ENCODE results near the gene RPL9. TPM values are rescaled to one million over a fixed set of nuclear protein-coding genes. Genes with fewer than 3 reads are reported as not detected.
A peak's percentile ranks its signal among the peaks of the same experiment; 100 is the strongest.
"Not testable (repeated sequence)": the region's sequence is repeated elsewhere in the genome, so short reads cannot be mapped to it uniquely, and the experiment has no call there.

The RPL9 gene
- total RNA-seq (ENCODE audit: unreplicated experiment): 1,562 TPM
- long read RNA-seq, transcript RPL9-203 (7 exons, 1,127 nt): minor isoform, 23 of 784 reads
- long read RNA-seq, transcript RPL9-214 (8 exons, 2,354 nt): major isoform, 711 of 784 reads
- long read RNA-seq, partial matches to known transcripts: 5 of 784 reads
- long read RNA-seq, other reads (novel, unspliced or antisense): 43 of 784 reads

- peaks cover 6% of the 10 kb centered on the region for H3K27me3 Mint-ChIP-seq (ENCODE audit: unreplicated experiment)
- H3K27ac Mint-ChIP-seq (ENCODE audit: unreplicated experiment): peak within 1 kb of the TSS; percentile 99
- peak; percentile 88 for DNase-seq (ENCODE audit: low spot score)
- TF ChIP-seq, protein P1, sequence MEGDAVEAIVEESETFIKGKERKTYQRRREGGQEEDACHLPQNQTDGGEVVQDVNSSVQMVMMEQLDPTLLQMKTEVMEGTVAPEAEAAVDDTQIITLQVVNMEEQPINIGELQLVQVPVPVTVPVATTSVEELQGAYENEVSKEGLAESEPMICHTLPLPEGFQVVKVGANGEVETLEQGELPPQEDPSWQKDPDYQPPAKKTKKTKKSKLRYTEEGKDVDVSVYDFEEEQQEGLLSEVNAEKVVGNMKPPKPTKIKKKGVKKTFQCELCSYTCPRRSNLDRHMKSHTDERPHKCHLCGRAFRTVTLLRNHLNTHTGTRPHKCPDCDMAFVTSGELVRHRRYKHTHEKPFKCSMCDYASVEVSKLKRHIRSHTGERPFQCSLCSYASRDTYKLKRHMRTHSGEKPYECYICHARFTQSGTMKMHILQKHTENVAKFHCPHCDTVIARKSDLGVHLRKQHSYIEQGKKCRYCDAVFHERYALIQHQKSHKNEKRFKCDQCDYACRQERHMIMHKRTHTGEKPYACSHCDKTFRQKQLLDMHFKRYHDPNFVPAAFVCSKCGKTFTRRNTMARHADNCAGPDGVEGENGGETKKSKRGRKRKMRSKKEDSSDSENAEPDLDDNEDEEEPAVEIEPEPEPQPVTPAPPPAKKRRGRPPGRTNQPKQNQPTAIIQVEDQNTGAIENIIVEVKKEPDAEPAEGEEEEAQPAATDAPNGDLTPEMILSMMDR (IDR thresholded peaks at IDR 0.05; ENCODE audit: unreplicated experiment): no peak
- peaks cover 20% of the 10 kb centered on the region for H3K36me3 Mint-ChIP-seq (ENCODE audit: low read depth, unreplicated experiment)
- peaks cover 19% of the 10 kb centered on the region for H3K4me1 Mint-ChIP-seq (ENCODE audit: unreplicated experiment)
- no peaks in the 10 kb centered on the region for H3K9me3 Mint-ChIP-seq (ENCODE audit: unreplicated experiment)
- peak within 1 kb of the TSS; percentile 99 for H3K4me3 Mint-ChIP-seq (ENCODE audit: unreplicated experiment)
Observed at GRCh38 chr4:39458505-39459300, at the start of gene RPL9, which contains the start of gene LIAS. RPL9 (minus strand) TSS chr4:39458922; CDS start chr4:39458439, 483 bp downstream. LIAS (plus strand) TSS chr4:39459056; CDS start chr4:39459118, 62 bp downstream.

GRCh38 chr4:39505581-39505980, 46.9 kb upstream of the RPL9 start:
- H3K4me3 Mint-ChIP-seq (ENCODE audit: unreplicated experiment): no peak overlapping the region
- no peaks in the 10 kb centered on the region for H3K27me3 Mint-ChIP-seq (ENCODE audit: unreplicated experiment)
- TF ChIP-seq, protein P1 (IDR thresholded peaks at IDR 0.05; ENCODE audit: unreplicated experiment): no peak
- no peaks in the 10 kb centered on the region for H3K4me1 Mint-ChIP-seq (ENCODE audit: unreplicated experiment)
- DNase-seq (ENCODE audit: low spot score): no peak
- peaks cover 40% of the 10 kb centered on the region for H3K36me3 Mint-ChIP-seq (ENCODE audit: low read depth, unreplicated experiment)
- no peaks in the 10 kb centered on the region for H3K9me3 Mint-ChIP-seq (ENCODE audit: unreplicated experiment)
- H3K27ac Mint-ChIP-seq (ENCODE audit: unreplicated experiment): no peak overlapping the region

DNA sequence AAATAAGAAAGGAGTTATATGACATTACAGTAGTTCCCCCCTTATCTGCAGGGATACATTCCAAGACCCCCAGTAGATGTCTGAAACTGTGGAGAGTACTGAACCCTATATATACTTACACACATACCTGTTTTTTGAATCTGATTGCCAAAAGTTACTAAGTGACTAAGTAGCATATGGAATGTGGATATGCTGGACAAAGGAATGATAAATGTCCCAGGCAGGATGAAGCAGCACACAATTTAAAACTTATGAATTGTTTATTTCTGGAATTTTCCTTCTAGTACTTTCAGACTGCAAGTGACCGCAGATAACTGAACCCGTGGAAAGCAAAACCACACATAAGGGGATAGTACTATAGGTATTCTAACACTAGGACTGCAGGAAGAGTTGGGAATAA, 45.8 kb upstream of the RPL9 start:
- peaks cover 39% of the 10 kb centered on the region for H3K36me3 Mint-ChIP-seq (ENCODE audit: low read depth, unreplicated experiment)
- DNase-seq (ENCODE audit: low spot score): no peak
- H3K27me3 Mint-ChIP-seq (ENCODE audit: unreplicated experiment): no peaks in the 10 kb centered on the region
- TF ChIP-seq, protein P1 (IDR thresholded peaks at IDR 0.05; ENCODE audit: unreplicated experiment): no peak
- no peak overlapping the region for H3K27ac Mint-ChIP-seq (ENCODE audit: unreplicated experiment)
- no peaks in the 10 kb centered on the region for H3K4me1 Mint-ChIP-seq (ENCODE audit: unreplicated experiment)
- no peak overlapping the region for H3K4me3 Mint-ChIP-seq (ENCODE audit: unreplicated experiment)
- no peaks in the 10 kb centered on the region for H3K9me3 Mint-ChIP-seq (ENCODE audit: unreplicated experiment)

- not testable (repeated sequence) for H3K27me3 Mint-ChIP-seq (ENCODE audit: unreplicated experiment); H3K9me3 Mint-ChIP-seq (ENCODE audit: unreplicated experiment); H3K4me3 Mint-ChIP-seq (ENCODE audit: unreplicated experiment); H3K4me1 Mint-ChIP-seq (ENCODE audit: unreplicated experiment); H3K27ac Mint-ChIP-seq (ENCODE audit: unreplicated experiment); DNase-seq (ENCODE audit: low spot score)
- H3K36me3 Mint-ChIP-seq (ENCODE audit: low read depth, unreplicated experiment): peaks cover 39% of the 10 kb centered on the region
Observed at GRCh38 chr4:39502664-39503035, 43.9 kb upstream of the RPL9 start.

GRCh38 chr4:39502019-39502663, 43.4 kb upstream of the RPL9 start:
- Mint-ChIP-seq H3K27ac (ENCODE audit: unreplicated experiment) (no peak overlapping the region), H3K36me3 (ENCODE audit: low read depth, unreplicated experiment) (peaks cover 38% of the 10 kb centered on the region)
- DNase-seq (ENCODE audit: low spot score): no peak

More at GRCh38 chr4:39502019-39502663, 43.4 kb upstream of the RPL9 start:
- H3K4me3 Mint-ChIP-seq (ENCODE audit: unreplicated experiment): no peak overlapping the region
- no peaks in the 10 kb centered on the region for H3K27me3 Mint-ChIP-seq (ENCODE audit: unreplicated experiment)
- H3K4me1 Mint-ChIP-seq (ENCODE audit: unreplicated experiment): no peaks in the 10 kb centered on the region
- H3K9me3 Mint-ChIP-seq (ENCODE audit: unreplicated experiment): no peaks in the 10 kb centered on the region
- TF ChIP-seq, protein P1 (IDR thresholded peaks at IDR 0.05; ENCODE audit: unreplicated experiment): no peak
